Measurements from ENCODE around the gene RNASE7.

RNASE7 gene

GRCh38 chr14:21043974-21044618, 1.9 kb downstream of the RNASE7 start:
- no peak for DNase-seq

GRCh38 chr14:21047378-21047781, 5.2 kb downstream of the RNASE7 start:
- DNase-seq = no peak

DNA sequence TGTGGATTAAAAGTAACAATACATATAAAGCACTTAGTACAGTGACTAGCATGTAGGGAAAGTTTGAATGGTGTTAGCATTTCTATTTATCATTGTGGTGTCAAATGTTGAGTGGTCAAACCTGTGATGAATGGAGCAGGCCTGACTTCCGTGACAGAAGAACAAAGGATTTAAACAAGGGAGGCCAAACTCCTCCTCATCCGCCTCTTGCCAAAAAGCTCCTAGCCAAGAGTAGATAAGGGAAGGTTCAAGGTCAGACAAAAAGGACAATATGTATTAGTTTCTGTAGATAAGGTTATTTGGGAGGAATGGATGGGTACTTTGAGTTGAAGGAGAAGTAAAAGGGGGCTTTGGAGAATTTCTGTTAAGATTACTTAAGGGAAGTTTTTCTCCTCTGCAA, 6.5 kb downstream of the RNASE7 start:
- no peak for DNase-seq

GRCh38 chr14:21049271-21049673, 7.1 kb downstream of the RNASE7 start:
- no peak for DNase-seq

GRCh38 chr14:21050597-21050996, 8.4 kb downstream of the RNASE7 start:
- no peak for DNase-seq

DNA sequence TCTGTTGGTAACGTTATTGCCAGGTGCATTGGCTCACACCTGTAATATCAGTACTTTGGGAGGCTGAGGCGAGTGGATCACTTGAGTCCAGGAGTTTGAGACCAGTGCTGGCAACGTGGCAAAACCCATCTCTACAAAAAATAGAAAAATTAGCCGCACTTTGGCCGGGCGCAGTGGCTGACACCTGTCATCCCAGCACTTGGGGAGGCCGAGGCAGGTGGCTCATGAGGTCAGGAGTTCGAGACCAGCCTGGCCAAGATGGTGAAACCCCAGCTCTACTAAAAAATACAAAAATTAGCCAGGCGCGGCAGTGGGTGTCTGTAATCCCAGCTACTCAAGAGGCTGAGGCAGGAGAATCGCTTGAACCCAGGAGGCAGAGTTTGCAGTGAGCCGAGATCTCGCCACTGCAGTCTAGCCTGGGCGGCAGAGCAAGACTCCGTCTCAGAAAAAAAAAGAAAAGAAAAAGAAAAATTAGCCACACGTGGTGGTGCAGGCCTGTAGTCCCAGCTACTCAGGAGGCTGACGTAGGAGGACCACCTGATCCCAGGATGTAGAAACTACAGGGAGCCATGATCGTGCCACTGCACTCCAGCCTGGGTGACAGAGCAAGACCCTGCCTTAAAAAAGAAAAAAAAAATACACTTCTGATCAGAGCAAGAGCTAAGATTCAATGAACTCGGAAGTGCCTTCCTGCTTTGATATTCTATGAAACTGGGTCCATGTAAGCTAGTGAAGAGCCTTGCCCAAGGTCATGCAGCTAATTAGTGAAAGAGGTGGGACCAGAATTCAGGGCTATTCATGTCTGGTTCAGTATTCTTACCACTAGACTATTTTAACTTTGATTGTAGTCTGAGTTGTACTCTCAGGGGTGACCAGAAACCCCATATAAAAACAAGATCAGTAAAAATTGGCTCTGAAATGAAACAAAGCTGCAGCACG, 11.3 kb downstream of the RNASE7 start:
- no peak for DNase-seq

- DNase-seq = no peak
Observed at GRCh38 chr14:21054123-21054767, 12.1 kb downstream of the RNASE7 start.

DNA sequence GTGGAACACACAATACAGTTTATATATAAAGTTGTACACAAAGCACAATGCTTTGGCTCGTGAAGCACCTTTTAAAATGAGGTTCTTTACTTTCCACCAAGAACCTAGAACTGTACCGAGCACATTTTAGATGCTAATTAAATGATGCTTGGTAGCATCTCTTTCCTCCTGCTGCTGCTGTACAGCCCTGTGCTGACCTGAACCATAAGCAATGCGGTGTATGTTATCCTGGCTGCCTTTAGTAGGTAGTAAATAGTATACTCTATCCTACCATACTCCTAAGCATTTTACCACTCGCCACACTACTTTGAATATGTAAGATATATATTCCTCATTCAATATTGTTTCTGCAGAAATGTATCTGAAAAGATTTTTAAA, 12.6 kb downstream of the RNASE7 start:
- DNase-seq = no peak

GRCh38 chr14:21055432-21056117, 13.4 kb downstream of the RNASE7 start:
- no peak for DNase-seq

DNA sequence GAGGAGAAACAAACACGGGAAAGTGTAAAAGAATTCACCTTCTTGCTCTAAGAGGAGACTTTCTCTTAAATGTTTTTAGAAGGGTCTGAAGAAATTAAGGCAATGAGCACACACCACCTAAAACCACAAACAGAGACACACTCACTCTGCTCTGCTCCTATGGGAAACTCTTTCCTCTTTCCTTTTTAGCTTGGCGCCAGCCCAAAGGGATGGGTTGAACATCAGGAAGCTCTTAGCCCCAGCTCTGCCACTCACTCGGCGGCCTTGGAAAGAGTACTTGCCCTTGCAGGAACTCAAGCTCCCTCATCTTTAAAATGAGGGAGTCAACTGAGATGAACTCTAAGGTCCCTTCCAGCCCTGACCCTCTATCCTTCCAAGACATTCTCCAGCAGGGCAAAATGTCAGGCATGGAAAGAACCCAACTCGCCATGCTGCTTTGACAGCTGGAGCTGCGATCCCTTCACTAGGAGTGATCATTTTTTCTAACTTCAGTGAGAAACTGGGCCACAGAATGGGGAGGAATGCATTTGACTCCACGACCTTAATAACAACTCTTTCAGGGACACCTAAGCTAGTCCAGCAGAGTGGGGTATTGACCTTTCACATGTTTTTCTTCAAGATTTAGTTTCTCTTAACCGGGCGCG, 14.5 kb downstream of the RNASE7 start:
- no peak for DNase-seq

DNA sequence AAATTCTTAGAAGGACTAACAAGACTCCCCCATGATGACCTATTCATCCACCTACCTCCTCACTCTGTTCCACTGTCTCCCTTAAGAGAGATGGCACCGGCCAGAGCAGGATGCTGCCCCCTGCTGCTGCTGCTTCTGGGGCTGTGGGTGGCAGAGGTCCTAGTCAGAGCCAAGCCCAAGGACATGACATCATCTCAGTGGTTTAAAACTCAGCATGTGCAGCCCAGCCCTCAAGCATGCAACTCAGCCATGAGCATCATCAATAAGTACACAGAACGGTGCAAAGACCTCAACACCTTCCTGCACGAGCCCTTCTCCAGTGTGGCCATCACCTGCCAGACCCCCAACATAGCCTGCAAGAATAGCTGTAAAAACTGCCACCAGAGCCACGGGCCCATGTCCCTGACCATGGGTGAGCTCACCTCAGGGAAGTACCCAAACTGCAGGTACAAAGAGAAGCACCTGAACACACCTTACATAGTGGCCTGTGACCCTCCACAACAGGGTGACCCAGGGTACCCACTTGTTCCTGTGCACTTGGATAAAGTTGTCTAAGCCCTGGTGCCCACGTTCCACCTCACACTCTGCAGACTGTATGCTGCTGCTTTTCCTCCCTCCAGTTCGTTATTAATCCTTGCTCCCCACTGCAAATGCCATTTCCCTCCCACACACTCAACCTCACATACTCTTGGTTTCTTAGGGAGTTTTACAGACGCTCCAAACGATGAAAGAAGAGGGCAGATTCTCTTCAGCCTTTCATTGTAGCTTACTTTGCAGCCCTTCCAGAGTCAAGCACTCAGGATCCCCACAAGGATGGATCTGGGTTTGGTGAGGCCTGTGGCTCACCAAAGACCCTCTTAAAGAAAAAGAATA, 15.9 kb downstream of the RNASE7 start, which contains the start of gene RNASE8:
RNASE8 (plus strand) TSS at position 20 of the 873 bp plus-strand sequence; CDS start at position 91, 71 bp downstream.
- no peak for DNase-seq

DNA sequence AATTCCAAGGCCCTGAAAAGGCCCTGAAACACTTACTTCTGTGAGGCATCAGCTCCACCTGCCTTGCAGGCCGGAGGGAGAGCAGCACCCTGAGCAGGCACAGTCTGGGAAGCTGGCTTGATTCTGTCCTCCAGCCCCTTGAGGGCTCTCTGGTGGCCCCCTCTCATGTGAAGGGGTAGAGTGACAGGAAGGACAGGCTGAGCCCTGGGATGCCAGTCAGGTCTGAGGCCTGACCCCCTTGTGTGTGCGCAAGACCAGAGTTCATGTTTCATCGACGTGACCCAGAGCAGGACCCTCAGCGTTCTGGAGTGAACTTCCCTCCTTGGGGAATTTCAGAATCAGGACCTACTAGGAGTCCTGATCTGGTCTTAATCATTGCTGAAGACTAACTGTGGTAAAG, 16.7 kb downstream of the RNASE7 start:
- no peak for DNase-seq

DNA sequence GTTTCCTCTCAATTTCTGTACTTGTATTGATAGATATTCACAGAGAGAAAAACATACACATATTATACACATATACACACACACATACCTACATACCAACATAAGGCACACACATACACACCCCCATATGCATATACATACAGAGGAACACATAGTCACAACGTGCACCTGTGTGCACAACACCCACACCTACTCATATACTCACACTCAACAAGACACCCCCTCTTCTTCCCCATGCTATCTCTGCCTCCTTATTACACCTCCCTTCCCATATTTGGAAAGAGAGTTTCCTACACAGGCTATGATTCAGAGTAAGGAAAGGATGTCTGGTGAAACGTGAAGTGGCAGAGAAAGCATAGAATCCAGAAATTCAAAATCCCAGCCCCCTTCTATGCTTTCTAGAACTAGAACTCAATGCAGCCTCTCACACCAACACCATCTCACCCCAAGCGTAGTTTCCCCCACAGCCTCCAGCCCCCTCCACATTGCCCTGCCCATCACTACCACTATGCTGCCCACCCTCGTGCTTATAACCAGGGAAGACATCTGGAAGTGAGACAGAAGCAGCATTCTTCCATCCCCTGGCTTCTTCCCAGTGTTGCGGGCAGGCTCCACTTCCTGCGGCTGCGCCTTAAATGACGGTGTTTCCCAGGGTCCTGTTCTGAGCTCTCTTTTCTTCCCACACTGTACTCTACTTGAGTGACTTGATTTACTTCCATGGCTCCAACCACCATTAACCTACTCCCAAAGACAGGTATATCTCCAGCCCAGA, 17.9 kb downstream of the RNASE7 start:
- no peak for DNase-seq

- DNase-seq = no peak
Observed at GRCh38 chr14:21060614-21061346, 18.6 kb downstream of the RNASE7 start.

GRCh38 chr14:21061347-21061668, 19.1 kb downstream of the RNASE7 start:
- no peak for DNase-seq

- peak in 1 of 2 experiments; percentile 49 for DNase-seq
Observed at GRCh38 chr14:21063479-21063878, 21.3 kb downstream of the RNASE7 start.

GRCh38 chr14:21066882-21067502, 24.8 kb downstream of the RNASE7 start:
- DNase-seq = peak in 1 of 2 experiments; percentile 18

GRCh38 chr14:21068521-21069387, 26.6 kb downstream of the RNASE7 start:
- DNase-seq = peak; percentile 35 to 80

Data from NCI-H446 (cell line).